Nephron progenitor cell (in vitro differentiated cells): Measurements from ENCODE around the gene GARIN5B.

Source experiments
- DNase-seq: peaks from one replicate; pipeline ENCODE4 v3.0.0; 2021
- H3K27ac Mint-ChIP-seq: 2 replicates; pipeline ENCODE4 v1.8.0; 2021; ENCODE audit warnings: mild to moderate bottlenecking, moderate library complexity, mixed read lengths
- H3K27me3 Mint-ChIP-seq: 2 replicates; pipeline ENCODE4 v1.8.0; 2021; ENCODE audit warnings: mild to moderate bottlenecking, low read depth, mixed read lengths; ENCODE audit not compliant: poor library complexity
- H3K36me3 Mint-ChIP-seq: 2 replicates; pipeline ENCODE4 v1.8.0; 2021; ENCODE audit warnings: low read depth, mixed read lengths
- H3K4me1 Mint-ChIP-seq: 2 replicates; pipeline ENCODE4 v1.8.0; 2021; ENCODE audit warnings: mixed read lengths
- H3K4me3 Mint-ChIP-seq: 2 replicates; pipeline ENCODE4 v1.8.0; 2021; ENCODE audit warnings: mild to moderate bottlenecking, moderate library complexity, mixed read lengths
- H3K9me3 Mint-ChIP-seq: 2 replicates; pipeline ENCODE4 v1.8.0; 2021; ENCODE audit warnings: mild to moderate bottlenecking, moderate library complexity, mixed read lengths
- TF ChIP-seq, protein P1 (sequence below): fragments of 200-600 bp; sonication (generic); IDR thresholded peaks from 2 replicates; pipeline ENCODE4 v1.5.0; 2021; ENCODE audit warnings: antibody characterized with exemption

Gene GARIN5B

DNA sequence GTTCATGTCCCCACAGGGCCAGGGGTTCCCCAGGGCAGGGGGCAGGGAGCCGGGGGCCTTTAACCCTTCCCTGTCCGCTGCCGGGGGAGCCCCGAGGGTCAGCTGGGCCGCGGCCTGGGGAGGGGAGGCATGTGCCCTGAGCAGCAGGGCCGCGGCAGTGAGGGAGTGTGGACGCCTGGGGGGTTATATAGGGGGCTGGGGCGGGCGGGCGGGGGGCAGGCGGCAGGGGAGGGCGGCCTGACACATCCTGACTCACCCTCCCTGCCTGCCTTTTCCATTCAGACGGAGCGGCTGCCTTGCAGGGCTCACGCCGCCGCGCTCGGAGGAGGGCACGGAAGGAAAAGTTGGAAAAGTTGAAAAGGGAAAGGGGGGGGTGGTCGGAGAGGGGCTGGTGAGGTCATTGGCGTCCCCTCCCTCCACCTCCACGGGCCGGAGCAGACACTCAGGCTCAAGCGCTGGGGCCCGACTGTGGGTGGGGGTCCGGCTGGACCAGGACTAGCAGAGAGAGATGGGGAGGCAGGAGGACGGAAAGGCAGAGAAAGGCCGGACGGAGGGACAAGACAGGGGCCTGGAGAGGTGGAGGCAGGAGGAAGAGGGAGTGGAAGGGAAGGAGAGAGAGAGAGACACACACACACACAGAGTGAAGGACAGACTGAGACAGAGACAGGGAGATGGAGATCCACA is 7.4 kb upstream of the GARIN5B start, which contains the start of gene IL11:
IL11 (minus strand) TSS at position 159 of the 684 bp plus-strand sequence; CDS start at position 6, 153 bp downstream.
- Mint-ChIP-seq H3K27ac (no peak within 1 kb of the TSS), H3K4me3 (peak within 1 kb of the TSS; percentile 82), H3K4me1 (peaks cover 33% of the 10 kb centered on the region), H3K9me3 (no peaks in the 10 kb centered on the region), H3K36me3 (no peaks in the 10 kb centered on the region), H3K27me3 (peaks cover 40% of the 10 kb centered on the region)
- DNase-seq, result no peak
- TF ChIP-seq, protein P1, sequence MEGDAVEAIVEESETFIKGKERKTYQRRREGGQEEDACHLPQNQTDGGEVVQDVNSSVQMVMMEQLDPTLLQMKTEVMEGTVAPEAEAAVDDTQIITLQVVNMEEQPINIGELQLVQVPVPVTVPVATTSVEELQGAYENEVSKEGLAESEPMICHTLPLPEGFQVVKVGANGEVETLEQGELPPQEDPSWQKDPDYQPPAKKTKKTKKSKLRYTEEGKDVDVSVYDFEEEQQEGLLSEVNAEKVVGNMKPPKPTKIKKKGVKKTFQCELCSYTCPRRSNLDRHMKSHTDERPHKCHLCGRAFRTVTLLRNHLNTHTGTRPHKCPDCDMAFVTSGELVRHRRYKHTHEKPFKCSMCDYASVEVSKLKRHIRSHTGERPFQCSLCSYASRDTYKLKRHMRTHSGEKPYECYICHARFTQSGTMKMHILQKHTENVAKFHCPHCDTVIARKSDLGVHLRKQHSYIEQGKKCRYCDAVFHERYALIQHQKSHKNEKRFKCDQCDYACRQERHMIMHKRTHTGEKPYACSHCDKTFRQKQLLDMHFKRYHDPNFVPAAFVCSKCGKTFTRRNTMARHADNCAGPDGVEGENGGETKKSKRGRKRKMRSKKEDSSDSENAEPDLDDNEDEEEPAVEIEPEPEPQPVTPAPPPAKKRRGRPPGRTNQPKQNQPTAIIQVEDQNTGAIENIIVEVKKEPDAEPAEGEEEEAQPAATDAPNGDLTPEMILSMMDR, result no peak

DNA sequence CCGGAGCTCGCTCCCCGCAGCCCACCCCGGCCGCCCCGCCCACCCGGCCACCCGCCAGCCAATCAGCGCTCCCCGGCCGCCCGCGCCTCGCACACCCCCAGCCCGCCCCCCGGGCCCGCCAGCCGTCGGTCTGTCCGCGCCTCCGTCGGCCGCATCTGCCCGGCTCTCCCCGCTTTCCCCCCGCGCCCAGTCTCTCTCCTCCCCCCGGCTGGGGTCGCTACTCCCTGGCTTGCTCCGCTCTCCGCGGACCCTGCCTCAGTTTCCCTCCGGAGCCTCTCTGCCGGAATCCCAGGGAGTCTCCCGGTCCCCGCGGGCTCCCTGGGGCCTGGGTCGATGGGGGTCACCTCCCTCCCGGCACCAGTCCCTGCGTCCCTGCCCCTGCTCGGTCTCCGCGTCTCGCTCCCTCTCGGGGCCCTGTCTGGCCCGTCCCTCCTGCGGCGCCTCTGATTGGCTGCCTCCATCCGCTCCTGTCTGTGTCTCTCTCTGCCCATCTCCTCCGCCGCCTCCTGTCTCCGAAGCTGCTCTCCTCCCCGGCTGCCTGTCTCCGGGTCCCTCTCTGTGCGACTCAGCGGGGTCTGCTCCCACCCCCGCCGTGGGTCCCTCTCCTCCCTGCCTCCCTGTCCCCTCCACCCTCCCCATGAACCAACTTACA is 6.7 kb upstream of the GARIN5B start:
- DNase-seq, result peak; percentile 74
- TF ChIP-seq, protein P1, result no peak
- no peaks in the 10 kb centered on the region for H3K36me3 Mint-ChIP-seq
- no peak overlapping the region for H3K27ac Mint-ChIP-seq
- H3K4me1 Mint-ChIP-seq, result peaks cover 33% of the 10 kb centered on the region
- peak overlapping the region; percentile 82 for H3K4me3 Mint-ChIP-seq
- H3K27me3 Mint-ChIP-seq, result peaks cover 40% of the 10 kb centered on the region
- no peaks in the 10 kb centered on the region for H3K9me3 Mint-ChIP-seq

DNA sequence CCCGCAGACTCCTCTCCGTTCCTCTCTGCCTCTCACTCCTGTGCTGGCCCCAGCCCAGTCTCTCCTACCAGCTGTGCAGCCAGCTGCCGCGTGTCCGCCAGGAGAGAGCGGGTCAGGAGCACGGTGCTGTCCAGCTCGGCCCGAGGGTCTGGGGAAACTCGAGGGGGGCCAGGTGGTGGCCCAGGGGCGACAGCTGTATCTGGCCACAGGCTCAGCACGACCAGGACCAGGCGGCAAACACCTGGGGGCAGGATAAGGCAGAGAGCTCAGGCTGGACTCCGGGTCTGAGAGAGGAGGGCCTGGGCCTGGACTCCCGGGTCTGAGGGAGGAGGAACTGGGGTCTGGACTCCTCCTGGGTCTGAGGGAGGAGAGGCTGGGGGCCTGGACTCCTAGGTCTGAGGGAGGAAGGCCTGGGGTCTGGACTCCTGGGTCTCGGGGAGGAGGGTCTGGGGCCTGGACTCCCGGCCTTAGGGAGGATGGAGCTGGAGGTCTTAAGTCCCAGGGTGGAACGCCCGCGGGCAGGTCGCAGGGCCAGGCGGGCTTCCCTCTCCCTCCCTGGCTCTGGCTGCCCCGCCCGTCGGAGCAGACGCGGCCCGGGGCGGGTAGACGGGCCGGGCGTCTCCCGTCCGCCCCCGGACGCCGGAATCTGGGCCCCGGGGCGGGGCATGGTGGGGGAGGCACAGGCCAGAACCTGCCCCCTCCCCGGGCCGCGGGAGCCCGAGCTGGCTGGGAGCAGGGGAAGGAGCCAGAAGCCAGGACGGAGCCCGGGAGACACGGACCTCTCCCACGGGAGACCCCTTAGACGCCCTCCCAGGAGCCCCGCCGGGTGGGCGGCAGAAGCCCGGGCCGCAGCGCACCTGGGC is 5.9 kb upstream of the GARIN5B start:
- H3K4me3 Mint-ChIP-seq, result no peak overlapping the region
- peaks cover 40% of the 10 kb centered on the region for H3K27me3 Mint-ChIP-seq

DNA sequence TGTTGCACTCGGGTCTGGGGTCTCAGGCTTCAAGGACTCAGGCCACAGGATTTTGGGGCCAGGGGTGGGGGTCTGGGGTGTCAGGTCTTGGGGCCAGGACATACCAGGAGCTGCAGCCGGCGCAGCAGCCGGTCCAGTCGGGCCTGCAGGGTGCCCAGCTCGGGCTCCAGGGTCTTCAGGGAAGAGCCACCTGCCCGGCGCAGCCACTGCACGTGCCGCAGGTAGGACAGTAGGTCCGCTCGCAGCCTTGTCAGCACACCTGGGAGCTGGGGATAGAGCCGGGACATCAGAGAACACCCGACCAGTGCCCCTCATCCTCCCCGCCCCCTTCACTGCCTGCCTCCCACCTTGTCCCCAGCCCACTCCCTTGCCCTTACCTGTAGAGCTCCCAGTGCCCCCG is 5.0 kb upstream of the GARIN5B start:
- no peaks in the 10 kb centered on the region for H3K36me3 Mint-ChIP-seq
- TF ChIP-seq, protein P1, result no peak

More for the DNA sequence above, 5.9 kb upstream of the GARIN5B start:
- Mint-ChIP-seq H3K9me3 (no peaks in the 10 kb centered on the region), H3K4me1 (peaks cover 33% of the 10 kb centered on the region), H3K36me3 (no peaks in the 10 kb centered on the region), H3K27ac (no peak overlapping the region)
- TF ChIP-seq, protein P1, result no peak
- peak; percentile 45 for DNase-seq

DNA sequence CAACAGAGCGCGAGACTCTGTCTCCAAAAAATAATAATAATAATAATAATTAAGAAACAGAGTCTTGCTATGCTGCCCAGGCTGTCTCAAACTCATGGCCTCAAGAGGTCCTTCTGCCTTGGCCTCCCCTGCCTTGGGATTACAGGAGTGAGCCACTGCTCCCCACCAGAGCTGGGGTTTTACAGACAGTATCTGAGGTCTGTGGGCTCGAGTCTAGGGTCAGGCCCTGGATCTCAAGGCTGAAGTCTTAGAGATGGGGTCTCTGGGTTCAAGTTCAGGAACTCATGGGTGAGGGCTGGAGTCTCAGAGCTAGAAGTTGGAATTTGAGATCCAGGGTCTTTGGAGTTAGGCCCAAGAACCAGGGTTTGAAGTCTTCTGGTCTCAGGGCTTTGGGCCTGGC is 3.7 kb upstream of the GARIN5B start:
- Mint-ChIP-seq H3K27me3 (peaks cover 33% of the 10 kb centered on the region), H3K36me3 (no peaks in the 10 kb centered on the region), H3K4me3 (no peak overlapping the region), H3K4me1 (peaks cover 36% of the 10 kb centered on the region), H3K9me3 (no peaks in the 10 kb centered on the region), H3K27ac (no peak overlapping the region)
- TF ChIP-seq, protein P1, result no peak
- DNase-seq, result no peak

More for the DNA sequence above, 5.0 kb upstream of the GARIN5B start:
- no peak for DNase-seq
- Mint-ChIP-seq H3K9me3 (no peaks in the 10 kb centered on the region), H3K27me3 (peaks cover 40% of the 10 kb centered on the region), H3K27ac (no peak overlapping the region), H3K4me1 (peaks cover 36% of the 10 kb centered on the region), H3K4me3 (no peak overlapping the region)
